ENCODE results near the gene ALX4. TPM values are rescaled to one million over a fixed set of nuclear protein-coding genes. Genes with fewer than 3 reads are reported as not detected.
A peak's percentile ranks its signal among the peaks of the same experiment; 100 is the strongest.

ALX4 gene
- total RNA-seq, 4 donors from 2014 or later = 0.10 to 0.11 TPM; not detected in 2

DNA sequence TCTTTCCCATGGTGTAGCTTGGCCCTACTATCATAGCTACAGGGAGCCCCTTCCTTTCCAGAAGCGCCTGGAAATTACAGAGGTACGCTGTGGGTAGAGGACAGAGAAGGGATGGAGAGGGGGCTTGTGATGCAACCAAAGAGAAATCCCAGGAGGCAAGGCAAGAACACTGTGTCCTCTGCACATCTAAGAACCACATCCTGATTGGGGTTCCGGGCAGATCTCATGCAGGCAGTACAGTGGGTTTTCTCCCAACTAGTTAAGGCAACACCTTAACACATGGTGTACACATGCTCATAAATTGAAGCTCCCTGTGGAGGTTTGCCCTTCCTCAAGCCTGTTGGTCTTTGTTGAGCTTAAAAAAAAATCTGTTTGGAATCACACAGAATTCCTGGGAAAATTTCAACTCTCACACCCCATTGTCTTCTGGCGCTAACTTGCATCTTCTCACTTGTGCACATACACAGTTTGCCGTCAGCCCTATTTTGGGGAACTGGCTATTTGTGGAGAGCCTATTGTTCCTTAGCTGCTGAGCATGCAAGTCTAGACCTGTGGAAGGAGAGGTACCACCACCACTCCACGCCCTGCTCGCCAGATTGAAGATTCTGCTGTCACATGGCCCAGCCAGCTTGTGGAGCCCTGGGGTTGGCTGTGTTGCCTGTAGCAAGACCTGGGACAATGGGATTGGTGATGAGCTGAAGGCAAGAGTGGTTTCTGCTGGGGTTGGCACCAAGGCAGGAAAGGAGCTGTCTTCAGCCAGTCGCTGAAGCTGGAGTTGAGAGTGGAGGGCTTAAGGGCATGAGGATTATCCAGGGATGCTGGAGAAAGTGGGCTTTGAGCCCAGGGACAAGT lies 52.4 kb downstream of the ALX4 start:
- Histone ChIP-seq H3K4me3 (replicated peaks in 1 of 3) (no peak overlapping the region), H3K27me3 (no peaks in the 10 kb centered on the region), H3K27ac (no peak overlapping the region), H3K4me1 (no peaks in the 10 kb centered on the region), H3K9me3 (no peaks in the 10 kb centered on the region), H3K36me3 (no peaks in the 10 kb centered on the region)
- no peak for TF ChIP-seq POLR2A (IDR thresholded peaks at IDR 0.05)
- no peak for DNase-seq
- WGBS, 2 donors = 94 to 96% methylated on average over 8 of the region's 8 CpGs
- intact Hi-C loops (cut with DNase I) = no loop called here

DNA sequence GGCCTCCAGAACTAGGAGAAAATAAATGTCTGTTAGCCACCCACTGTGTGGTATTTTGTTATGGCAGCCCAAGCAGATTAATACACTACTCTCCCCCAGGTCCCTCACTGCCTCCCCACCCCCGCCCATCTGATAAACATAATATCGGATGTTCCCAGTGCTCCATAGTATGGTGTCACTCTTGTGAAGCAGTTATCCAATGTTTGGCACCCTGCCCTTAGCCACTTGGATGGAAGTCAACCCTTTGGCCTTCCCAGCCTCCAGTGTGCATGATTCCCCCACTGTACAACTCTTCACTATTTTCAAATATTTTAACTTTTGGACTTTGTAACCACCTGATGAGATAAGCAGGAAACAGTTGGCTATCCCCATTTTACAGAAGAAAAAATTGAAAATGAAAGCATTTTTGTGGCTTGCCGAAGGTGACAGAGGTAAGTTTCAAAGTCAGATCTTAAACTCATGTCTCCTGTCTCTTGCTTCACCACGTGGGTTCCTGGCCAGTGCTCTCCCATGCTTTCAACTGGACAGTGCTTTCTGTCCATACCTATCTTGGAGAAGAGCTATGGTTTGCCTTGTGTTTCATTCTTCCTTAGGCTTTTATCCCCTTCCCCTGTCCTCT lies 53.2 kb downstream of the ALX4 start:
- peak in 1 of 2 donors; percentile 19 for DNase-seq
- TF ChIP-seq, protein P1, sequence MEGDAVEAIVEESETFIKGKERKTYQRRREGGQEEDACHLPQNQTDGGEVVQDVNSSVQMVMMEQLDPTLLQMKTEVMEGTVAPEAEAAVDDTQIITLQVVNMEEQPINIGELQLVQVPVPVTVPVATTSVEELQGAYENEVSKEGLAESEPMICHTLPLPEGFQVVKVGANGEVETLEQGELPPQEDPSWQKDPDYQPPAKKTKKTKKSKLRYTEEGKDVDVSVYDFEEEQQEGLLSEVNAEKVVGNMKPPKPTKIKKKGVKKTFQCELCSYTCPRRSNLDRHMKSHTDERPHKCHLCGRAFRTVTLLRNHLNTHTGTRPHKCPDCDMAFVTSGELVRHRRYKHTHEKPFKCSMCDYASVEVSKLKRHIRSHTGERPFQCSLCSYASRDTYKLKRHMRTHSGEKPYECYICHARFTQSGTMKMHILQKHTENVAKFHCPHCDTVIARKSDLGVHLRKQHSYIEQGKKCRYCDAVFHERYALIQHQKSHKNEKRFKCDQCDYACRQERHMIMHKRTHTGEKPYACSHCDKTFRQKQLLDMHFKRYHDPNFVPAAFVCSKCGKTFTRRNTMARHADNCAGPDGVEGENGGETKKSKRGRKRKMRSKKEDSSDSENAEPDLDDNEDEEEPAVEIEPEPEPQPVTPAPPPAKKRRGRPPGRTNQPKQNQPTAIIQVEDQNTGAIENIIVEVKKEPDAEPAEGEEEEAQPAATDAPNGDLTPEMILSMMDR (IDR thresholded peaks at IDR 0.05) = no peak
- TF ChIP-seq POLR2A (IDR thresholded peaks at IDR 0.05) = no peak
- H3K4me1 ChIP-seq = no peaks in the 10 kb centered on the region
- no peaks in the 10 kb centered on the region for H3K27me3 ChIP-seq
- 73 to 80% methylated on average over 4 of the region's 4 CpGs for WGBS, 2 donors
- H3K4me3 ChIP-seq (replicated peaks in 1 of 3) = no peak overlapping the region
- H3K36me3 ChIP-seq = no peaks in the 10 kb centered on the region
- no peak overlapping the region for H3K27ac ChIP-seq
- H3K9me3 ChIP-seq = no peaks in the 10 kb centered on the region
- intact Hi-C loops (cut with DNase I) = no loop called here

DNA sequence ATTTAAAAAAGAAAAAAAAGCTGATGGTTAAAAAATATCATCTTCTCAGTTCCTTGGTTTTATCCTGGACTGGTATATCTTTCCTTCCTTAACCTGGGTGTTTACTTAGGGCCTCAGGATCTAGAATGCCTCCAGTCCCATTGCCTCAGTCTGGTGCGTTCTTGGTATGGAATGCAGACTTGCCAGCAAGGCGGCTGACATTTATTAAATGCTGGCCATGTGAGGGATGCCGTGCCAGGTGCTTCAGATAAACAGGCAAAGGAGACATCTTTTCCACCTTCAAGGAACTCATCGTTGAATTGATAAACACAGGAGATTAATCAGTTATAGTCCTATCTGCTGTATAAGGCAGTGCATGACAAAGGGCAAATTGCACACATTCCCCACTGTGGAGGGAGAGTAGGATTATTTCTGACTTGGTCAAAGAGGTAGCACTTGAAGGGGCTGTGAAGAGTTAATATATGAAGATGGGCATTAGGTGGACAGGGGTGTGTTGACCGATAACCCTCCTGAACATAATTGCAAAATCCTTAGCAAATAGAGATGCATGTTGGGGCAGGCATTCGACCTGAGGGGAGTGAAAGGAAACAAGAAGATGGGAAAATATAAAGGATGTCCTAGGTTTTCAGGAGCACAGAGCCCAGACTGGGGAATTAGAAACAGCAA lies 54.4 kb downstream of the ALX4 start:
- WGBS, 2 donors = 80 to 88% methylated on average over 6 of the region's 6 CpGs
- DNase-seq = peak in 1 of 2 donors; percentile 37
- Histone ChIP-seq H3K27me3 (no peaks in the 10 kb centered on the region), H3K4me1 (no peaks in the 10 kb centered on the region), H3K4me3 (replicated peaks in 1 of 3) (no peak overlapping the region), H3K36me3 (no peaks in the 10 kb centered on the region), H3K27ac (no peak overlapping the region), H3K9me3 (no peaks in the 10 kb centered on the region)
- intact Hi-C loops (cut with DNase I) = no loop called here
- TF ChIP-seq, protein P1 (IDR thresholded peaks at IDR 0.05) = no peak
- no peak for TF ChIP-seq POLR2A (IDR thresholded peaks at IDR 0.05)

DNA sequence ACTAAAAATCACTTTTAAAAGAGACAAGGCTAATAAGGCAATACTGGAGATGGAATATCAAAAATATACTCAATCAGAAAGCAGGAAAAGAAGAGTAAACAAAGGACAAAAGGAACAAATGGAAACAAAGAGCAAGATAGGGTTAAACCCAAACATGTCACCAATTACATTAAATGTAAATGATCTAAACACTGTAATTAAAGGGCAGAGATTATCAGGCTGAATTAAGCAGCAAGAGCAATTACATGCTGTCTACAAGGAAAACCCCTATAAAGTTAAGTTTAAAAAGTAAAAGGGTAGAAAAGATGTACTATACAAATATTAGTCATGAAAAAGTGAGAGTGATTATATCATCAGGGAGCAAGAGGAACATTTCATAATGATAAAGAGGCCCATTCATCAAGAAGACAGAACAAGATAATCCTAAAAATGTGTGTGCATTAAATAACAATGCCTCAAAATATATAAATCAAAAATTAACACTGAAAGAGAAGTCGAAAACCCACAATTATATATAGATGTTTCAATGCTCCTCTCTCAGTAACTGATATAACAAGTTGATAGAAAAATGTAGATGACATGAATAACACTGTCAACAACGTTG lies 56.8 kb downstream of the ALX4 start:
- no peak for DNase-seq
- no peaks in the 10 kb centered on the region for H3K27me3 ChIP-seq
- WGBS, 2 donors = 93 to 94% methylated on average over 2 of the region's 2 CpGs
- no peak overlapping the region for H3K27ac ChIP-seq
- H3K4me1 ChIP-seq = no peaks in the 10 kb centered on the region
- intact Hi-C loops (cut with DNase I) = no loop called here
- H3K9me3 ChIP-seq = no peaks in the 10 kb centered on the region
- H3K4me3 ChIP-seq (replicated peaks in 1 of 3) = no peak overlapping the region
- H3K36me3 ChIP-seq = no peaks in the 10 kb centered on the region
- no peak for TF ChIP-seq POLR2A (IDR thresholded peaks at IDR 0.05)
- TF ChIP-seq, protein P1 (IDR thresholded peaks at IDR 0.05) = no peak

DNA sequence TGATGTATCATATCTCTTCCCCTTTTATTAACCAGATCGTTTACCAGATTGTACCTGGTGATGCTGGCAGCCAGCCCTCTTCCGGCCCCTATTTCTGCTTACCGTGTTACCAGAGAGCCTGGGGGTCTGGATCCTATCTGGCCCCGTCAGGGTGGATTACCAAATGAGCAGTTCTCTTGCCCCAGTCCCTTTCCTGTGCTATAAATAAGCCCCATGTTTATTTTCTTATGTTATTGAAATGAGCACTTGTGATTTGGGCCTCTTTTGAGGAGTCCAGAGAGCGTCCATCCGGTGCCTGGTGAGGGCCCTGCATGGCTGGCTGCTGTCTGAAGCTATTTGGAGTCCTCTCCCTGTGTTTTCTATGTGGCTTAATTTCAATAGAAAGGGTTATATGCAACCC lies 59.5 kb downstream of the ALX4 start:
- no peak for DNase-seq
- no peaks in the 10 kb centered on the region for H3K9me3 ChIP-seq
- TF ChIP-seq, protein P1 (IDR thresholded peaks at IDR 0.05) = no peak
- TF ChIP-seq POLR2A (IDR thresholded peaks at IDR 0.05) = no peak
- H3K4me3 ChIP-seq (replicated peaks in 1 of 3) = no peak overlapping the region
- H3K36me3 ChIP-seq = no peaks in the 10 kb centered on the region
- intact Hi-C loops (cut with DNase I) = no loop called here
- peaks cover 0 to 12% of the 10 kb centered on the region in 2 donors for H3K4me1 ChIP-seq
- H3K27ac ChIP-seq = no peak overlapping the region
- H3K27me3 ChIP-seq = no peaks in the 10 kb centered on the region
- WGBS, 2 donors = 76 to 85% methylated on average over 6 of the region's 6 CpGs
